ENCODE measurements around the gene ENDOV.
"Not testable (repeated sequence)": the region's sequence is repeated elsewhere in the genome, so short reads cannot be mapped to it uniquely, and the experiment has no call there.

The ENDOV gene

DNA sequence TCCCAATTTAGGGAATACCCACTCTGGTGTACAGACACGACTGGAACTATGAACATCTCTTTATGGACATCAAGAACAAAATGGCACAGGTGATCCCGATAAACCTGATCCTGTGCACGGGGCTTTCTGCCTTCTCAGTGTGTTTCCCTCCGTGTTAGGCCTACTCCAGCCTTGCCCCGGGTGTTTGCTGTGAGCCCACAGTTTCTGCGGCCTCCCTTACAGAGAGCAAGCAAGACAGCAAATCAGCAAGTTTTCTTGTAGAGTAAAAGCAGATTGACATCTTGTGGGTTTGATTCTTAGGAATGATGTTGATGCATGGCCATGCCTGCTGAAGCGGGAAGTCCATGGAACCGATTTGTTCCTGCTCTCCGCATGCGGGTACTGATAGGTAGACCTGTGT lies 26.4 kb upstream of the ENDOV start:
- no peak for DNase-seq (ENCODE audit: low read depth)

DNA sequence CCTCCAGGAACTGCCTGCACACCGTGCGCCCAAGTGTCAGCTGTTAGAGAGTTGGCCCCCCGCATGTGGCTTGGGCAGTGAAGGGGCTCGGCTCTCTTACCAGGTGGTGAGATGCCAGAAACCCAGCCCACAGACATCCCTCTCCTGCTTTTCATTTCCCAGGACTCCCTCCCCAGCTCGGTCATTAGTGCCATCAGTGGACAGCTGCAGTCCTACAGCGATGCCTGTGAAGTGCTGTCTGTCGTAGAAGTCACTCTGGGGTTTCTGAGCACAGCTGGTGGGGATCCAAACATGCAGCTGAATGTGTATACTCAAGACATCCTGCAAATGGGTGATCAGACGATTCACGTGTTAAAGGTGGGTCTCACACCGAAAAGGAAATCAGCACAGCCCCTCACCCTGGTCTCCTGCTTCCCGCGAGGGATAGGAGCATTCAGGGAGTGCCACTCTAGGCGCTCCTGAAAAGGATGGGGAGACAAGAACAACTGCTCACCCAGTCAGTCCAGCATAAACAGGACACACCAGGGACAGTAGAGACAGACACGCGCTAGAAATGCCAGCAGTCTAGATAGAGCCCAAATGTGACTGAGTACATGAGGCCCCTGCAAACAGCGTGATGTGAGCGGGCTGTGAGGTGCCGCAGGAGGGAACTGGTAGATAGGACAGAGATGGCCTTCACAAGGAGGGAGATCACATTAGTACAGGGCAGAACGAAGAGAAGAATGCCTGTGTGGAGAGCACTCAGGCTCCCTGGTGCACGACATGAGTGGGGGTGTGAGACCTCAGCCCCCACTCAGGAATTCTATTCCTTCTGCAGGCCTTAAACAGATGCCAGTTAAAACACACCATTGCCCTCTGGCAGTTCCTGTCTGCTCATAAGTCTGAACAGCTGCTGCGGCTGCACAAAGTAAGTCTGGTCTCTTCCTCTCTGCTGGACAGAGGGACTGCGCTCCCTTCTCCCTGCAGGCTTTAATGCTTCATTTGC lies 25.7 kb upstream of the ENDOV start:
- DNase-seq (ENCODE audit: low read depth) = no peak

DNA sequence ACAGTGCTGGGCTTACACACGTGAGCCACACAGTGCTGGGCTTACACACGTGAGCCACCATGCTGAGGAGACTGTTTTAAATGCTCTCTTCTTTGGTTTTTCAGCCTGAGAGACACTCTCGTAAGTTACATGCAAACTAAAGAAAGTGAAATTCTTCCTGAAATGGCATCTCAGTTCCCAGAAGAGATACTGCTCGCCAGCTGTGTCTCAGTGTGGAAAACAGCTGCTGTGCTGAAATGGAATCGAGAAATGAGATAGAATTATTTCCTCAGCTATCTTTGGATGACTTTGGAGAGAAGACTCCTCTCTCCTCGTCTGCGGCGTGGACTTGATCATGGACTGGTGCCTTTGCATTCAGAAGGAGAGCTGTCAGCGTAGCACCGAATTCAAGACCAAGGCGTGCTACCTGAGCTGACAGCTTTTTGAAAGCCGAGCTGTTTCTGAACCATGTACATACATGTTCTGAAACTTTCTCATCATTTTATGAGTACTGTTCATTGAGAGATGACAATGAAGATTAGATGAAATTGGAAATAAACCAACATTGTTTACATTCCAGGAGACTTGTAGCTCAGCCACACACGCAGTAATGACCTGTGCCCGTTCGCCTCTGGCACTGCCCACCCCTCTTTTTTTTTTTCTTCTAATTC lies 21.6 kb upstream of the ENDOV start:
- DNase-seq (ENCODE audit: low read depth) = no peak

DNA sequence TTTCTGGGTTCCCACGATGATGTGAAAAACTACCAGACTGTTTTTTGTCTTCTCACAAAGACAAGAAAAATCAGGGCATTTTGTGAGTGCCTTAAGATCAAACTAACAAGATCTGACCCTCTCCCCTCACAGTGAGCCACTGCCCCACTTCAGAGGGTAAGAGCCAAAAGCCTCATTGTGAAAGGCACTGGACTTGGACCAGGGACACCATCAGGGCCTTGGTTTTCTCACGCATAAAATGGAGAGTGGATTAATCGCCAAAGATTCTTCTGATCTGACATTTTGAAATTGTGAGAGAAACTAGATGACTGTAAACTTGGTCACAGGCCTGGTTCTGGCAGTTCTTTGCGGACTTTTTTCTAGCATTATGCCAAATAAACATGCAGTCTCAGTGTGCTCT lies 21.0 kb upstream of the ENDOV start:
- DNase-seq (ENCODE audit: low read depth) = no peak

DNA sequence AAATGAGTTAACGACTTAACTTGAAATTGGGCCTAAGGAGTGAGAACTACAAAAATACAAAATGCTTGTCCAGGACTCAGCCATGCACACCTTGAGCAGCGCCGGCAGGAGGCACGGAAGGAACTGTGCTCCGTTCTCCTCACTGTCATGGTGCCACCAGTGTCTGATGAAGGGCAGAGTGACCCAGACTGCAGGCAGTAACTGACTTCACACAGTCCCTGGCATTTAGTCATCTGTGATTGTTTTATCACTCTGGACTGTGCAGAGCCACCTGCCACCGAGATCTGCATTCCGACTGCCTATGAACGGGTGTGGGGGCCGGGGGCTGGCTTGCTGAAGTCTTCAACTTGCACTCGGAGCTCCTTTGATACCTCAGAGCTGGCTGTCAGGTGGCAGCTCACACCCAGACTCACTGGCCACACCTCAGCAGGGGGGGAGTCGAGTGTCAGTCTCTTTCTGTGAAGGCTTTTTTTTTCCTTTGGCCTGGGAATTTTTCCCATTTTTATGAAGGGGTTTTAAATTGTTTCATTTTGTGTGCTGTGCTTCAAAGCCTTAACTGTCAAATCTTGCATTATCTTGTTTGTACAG lies 20.2 kb upstream of the ENDOV start:
- DNase-seq (ENCODE audit: low read depth) = no peak

DNA sequence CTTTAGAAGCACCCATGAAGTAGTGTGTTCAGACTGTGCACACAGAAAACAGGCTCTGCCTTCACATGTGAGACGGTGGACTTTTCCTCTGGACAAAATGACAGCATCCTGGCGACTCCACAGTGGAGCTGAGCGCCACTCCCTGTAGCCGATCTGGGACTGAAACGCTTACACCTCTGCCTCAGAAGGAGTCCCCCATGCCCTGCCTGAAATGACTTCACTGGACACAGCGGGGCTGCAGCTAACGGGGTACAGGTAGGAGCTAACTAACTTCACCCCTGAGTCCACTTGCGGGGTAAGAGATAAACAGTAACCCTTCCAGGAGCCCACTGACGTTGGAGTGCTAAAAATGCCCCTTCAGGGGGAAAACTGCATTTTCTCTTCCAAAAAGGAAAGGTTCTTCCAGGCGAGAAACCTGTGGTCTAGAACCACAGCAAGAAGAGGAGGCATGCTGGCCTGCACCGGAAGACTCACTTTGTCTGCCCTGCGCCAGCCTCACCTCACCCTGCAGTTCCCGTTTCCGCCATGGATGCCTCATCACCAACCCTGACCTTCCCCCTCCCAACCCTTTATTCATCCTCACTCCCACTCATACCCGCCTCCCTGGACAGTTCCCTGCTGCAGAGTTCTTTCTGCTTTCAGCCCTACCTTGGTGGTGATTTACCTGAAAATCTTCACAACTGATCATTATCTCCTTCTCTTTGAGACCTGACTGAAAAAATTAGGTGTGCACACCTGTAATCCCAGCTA lies 19.4 kb upstream of the ENDOV start:
- DNase-seq (ENCODE audit: low read depth) = no peak

DNA sequence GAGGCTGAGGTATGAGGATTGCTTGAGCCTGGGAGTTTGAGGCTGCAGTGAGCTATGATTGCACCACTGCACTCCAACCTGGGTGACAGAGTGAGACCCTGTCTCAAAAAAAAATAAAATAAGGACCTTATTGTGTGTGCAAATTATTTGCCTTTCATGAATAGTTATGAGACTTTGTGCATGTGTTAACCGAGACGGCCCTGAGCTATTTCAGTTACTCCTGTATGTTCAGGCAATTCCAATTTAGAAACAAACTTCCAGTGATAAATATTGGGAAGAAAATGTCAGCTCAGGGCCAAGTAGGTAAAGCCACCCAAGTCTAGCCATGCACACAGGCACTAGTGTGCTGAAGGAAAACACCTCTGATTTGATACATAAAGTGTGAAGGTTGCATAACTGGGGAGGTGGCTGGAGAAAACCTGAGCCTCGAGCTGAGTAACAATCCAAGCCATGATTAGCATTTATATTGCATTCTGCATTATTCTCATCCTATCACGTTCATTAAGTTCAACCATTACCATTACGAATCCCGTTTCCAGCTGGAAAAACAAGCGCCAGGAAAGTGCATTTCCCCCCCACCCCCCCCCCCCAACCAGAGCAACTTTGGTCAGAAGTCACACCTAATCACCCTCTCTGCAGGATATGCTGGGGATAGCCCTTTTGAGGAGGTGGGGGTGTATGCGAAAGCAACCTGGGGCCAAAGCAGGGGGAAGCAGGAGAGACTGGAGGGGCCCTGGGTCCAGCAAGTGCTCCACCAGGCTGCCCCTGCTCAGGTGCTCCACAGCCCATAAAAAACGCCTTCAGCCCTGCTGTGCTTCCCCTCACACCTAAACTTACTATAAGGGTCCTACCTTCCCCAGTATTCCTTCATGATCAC lies 18.6 kb upstream of the ENDOV start:
- no peak for DNase-seq (ENCODE audit: low read depth)

DNA sequence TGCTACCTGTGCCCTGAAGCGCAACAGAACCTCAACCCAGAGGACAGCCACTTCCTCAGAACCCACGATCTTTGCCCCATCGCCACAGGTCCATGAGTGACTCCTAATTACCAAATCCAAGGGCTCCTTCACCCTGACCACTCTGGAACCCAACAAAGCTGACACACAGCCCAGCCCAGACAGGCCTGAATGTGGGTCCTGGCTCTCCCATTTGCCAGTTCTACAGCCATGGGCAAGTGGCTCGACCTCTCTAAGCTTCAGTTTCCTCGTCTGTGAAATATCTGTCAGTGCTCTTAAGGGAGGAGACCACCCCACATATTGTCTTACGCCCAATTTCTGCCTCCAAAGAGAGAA lies 18.0 kb upstream of the ENDOV start:
- no peak for DNase-seq (ENCODE audit: low read depth)

DNA sequence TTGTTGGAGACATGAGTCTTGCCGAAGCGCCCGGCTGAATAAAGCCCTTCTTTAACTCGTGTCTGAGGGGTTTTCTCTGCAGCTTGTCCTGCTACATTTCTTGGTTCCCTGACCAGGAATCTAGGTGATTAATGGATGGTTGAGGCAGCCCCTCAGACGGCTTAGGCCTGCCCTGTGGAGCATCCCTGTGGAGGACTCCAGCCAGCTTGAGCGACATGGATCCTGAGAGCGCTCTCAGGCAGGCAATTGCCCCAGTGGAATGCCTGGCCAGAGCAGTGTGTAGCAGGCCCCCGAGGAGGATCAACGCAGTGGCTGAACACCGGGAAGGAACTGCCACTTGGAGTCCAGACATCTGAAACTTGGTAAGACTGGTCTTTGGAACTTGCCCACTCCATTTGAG lies 17.3 kb upstream of the ENDOV start:
- no peak for DNase-seq (ENCODE audit: low read depth)

DNA sequence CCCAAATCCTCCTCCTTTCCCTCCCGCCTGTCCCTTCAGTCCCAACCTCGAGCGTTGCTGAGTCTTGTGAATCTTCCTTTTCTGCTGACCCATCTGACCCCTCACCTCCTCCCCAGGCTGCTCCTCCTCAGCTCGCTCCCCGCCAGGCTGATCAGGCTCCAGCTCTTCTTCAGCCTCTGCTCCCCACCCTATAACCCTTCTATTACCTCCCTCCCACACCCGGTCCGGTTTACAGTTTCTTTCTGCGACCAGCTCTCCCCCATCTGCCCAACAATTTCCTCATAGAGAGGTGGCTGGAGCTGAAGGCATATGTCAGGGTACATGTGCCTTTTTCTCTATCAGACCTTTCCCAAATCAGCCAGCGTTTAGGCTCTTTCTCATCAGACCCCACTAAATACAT lies 13.9 kb upstream of the ENDOV start:
- not testable (repeated sequence) for DNase-seq (ENCODE audit: low read depth)

DNA sequence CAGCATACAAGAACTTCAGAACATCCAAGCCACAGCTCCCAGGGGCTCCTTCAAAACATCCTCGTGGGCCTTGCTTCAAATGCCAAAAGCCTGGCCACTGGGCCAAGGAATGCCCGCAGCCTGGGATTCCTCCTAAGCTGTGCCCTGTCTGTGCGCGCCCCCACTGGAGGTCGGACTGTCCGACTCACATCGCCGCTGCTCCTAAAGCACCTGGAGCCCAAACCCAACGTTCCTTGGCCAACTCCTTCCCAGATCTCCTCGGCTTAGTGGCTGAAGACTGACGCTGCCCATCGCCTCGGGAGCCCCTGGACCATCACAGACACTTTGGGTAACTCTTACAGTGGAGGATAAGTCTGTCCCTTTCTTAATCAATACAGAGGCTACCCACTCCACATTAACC lies 12.9 kb upstream of the ENDOV start:
- DNase-seq (ENCODE audit: low read depth) = not testable (repeated sequence)

DNA sequence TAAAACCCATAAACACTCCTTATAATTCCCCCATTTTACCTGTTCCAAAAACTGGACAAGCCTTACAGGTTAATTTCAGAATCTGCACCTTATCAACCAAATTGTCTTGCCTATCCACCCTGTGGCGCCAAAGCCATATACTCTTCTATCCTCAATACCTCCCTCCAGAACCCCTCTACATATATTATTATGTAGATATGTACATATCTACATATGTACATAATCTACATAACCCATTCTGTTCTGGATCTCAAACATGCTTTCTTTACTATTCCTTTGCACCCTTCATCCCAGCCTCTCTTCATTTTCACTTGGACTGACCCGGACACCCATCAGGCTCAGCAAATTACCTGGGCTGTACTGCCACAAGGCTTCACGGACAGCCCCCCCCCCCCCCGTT lies 12.0 kb upstream of the ENDOV start:
- DNase-seq (ENCODE audit: low read depth) = no peak

DNA sequence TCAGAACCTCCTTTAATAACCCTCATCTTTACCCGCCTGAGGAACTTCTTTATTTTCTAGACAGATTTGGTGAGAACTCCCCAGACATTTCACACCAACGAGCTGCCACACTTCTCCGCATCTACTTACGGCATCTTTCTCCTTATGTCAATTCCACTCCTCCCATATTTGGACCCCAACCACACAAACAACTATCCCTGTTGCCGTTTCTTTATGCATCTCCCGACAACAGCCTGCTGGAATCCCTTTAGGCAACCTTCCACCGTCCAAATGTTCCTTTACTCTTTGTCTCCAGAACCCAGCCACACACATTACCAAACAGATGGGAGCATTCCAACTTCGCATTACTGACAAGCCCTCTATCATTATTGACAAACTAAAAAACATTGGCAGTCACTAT lies 8.8 kb upstream of the ENDOV start:
- no peak for DNase-seq (ENCODE audit: low read depth)

DNA sequence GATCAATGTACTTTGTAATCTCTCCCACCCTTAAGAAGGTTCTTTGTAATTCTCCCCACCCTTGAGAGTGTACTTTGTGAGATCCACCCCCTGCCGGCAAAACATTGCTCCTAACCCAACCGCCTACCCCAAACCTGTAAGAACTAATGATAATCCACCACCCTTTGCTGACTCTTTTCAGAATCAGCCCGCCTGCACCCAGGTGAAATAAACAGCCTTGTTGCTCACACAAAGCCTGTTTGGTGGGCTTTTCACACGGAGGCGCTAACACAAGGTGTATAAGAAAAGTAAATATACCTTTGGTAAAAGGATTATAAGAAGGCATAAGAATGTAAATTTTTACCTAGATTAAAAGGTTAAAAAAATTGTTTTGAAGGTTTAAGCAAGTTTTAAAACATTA lies 7.0 kb upstream of the ENDOV start:
- DNase-seq (ENCODE audit: low read depth) = not testable (repeated sequence)

DNA sequence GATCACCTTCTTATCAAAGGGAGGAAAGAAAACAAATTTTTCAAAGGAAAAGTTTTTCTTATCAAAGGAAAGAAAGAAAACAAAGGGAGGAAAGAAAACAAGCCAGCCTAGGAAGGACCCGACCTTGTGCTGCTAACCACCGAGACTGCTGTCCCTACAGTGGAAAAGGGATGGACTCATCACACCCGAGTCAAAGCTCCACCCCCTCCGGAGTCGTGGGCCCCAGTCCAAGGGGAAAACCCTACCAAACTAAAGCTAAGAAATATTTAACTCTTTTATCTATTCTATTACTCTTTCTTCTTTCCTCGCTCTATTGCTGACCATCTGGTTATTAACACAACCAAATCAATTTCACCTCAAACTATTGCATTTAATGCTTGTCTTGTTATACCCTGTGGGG lies 6.1 kb upstream of the ENDOV start:
- no peak for DNase-seq (ENCODE audit: low read depth)

DNA sequence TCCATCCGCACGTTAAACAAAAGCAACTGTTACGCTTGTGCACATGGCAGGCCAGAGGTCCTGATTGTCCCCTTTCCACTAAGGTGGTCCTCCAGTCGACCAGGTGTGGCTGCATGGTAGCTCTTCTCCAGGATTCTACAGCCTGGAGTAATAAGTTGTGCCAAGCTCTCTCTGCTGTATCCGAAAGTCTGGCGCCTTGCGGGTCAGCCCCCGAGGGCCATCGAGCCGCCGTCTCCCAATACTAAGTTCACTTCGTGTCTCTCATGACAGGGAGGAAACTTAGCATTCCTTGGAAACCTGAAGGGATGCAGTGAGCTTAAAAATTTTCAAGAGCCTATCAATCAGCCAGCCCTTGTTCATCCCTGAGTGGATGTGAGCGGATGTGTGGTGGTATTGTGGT lies 5.3 kb upstream of the ENDOV start:
- DNase-seq (ENCODE audit: low read depth) = no peak

DNA sequence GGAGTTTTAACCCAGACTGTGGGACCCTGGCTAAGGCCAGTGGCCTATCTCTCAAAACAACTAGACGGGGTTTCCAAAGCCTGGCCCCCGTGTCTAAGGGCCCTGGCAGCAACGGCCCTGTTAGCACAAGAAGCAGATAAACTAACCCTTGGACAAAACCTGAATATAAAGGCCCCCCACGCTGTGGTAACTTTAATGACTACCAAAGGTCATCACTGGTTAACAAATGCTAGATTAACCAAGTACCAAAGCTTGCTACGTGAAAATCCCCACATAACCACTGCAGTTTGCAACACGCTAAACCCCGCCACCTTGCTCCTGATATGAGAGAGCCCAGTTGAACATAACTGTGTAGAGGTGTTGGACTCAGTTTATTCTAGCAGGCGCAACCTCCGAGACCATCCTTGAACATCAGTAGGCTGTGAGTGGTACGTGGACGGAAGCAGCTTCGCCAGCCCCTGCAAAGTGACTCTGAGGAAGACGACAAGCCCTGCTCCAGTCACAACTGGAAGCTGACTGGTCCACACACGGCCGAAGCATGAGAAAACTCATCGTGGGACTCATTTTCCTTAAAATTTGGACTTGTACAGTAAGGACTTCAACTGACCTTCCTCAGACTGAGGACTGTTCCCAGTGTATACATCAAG lies 4.4 kb upstream of the ENDOV start:
- DNase-seq (ENCODE audit: low read depth) = not testable (repeated sequence)

DNA sequence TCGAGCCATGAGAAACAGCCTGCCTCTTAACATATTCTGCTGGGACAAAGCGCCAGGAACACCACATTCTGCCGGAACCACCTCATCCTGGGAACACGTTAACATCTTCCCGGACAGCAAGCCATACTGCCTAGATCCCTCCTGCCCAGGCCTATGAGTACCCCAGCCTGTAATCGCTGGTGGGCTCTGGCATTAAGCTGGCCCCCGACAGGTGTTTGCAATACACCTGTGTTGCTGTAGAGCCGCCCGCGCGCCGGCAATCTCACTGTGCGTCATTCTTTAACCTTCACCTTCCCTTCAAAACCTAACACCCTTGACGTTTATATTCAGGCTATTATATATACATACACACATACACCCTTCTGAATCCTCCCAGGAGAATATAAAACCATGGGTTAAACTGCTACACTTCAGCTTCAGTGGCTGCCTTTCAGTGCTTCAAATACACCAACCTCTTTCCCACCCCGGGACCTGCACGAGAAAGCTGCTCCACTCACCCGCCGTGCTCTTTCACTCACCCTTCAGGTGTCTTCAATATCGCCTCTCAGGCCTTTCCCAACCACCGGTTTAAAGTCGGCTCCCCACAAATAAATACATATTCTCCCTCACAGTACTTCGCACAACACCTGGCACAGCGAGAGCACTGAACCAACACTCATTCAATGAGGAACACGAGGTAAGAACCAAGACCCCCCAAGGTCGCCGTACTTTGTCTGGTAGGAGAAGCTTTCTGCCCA lies 1.0 kb upstream of the ENDOV start:
- no peak for DNase-seq (ENCODE audit: low read depth)

DNA sequence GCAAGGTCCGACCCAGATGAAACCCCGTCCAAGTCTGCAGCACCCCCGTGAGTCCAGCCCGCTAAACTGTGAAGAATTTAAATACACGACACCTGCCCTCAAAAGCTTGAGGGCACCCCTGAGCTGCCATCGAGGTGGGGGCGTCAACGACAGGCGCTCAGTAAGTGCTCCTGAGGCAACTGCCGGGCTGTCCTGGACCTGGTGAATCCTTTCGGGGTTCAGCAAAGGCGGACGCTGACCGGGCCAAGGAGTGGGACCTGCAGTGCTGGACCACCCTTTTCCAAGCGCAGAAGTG lies 512 bp upstream of the ENDOV start:
- no peak for DNase-seq (ENCODE audit: low read depth)

DNA sequence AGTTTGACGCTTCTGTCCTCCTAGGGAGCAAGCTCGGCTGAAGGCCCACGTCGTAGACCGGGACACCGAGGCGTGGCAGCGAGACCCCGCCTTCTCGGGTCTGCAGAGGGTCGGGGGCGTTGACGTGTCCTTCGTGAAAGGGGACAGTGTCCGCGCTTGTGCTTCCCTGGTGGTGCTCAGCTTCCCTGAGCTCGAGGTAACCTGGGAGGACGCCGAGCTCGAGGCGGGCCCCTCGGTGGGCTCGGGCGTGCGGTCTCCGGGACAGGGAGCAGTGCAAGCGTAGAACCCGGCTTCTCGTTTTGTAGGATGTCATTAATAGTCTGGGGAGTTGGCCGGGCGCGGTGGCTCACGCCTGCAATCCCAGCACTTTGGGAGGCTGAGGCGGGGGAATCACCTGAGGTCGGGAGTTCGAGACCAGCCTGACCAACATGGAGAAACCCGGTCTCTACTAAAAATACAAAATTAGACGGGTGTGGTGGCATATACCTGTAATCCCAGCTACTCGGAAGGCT lies 715 bp downstream of the ENDOV start:
- no peak for DNase-seq (ENCODE audit: low read depth)

Measured in stimulated activated CD8-positive, alpha-beta memory T cell treated with anti-CD3 and anti-CD28 coated beads, Interleukin-12 subunit alpha, Interleukin-12 subunit beta, amount 100 ng/mL, for 1 hour (primary cell).